ENCODE data around the gene TUBA1C.
A peak's percentile ranks its signal among the peaks of the same experiment; 100 is the strongest.
"Not testable (repeated sequence)": the region's sequence is repeated elsewhere in the genome, so short reads cannot be mapped to it uniquely, and the experiment has no call there.

The TUBA1C gene

DNA sequence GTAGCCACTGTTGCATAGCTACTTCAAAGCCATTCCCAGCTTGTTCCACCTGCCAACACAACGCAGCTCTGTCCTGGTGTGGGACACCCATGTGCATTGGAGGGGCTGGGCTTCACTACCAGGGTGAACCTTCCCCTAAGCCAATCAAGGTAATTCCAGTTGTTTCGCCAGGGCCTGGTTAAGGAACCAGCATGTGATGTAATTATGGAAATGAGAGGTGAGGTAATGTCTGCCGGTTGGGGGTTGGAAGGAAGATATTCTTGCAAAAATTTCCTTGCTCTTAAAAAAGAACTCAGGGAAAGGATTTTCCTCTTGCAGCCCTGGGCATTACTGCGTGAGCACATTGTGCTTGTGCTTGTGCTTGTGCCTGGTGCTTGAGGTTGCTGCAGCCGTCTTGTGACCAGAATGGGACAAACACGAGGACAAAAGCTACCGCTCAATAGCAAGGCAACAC, 14.9 kb downstream of the TUBA1C start:
- no peak for DNase-seq
- in situ Hi-C loops (cut with MboI; ENCODE audit: low pct_unique_long_range_greater_than_20kb, low sequenced_read_pairs): loop anchor here (10.0 kb wide), 1 partner anchor 55 kb away; the partner anchor contains the start of gene C1QL4

DNA sequence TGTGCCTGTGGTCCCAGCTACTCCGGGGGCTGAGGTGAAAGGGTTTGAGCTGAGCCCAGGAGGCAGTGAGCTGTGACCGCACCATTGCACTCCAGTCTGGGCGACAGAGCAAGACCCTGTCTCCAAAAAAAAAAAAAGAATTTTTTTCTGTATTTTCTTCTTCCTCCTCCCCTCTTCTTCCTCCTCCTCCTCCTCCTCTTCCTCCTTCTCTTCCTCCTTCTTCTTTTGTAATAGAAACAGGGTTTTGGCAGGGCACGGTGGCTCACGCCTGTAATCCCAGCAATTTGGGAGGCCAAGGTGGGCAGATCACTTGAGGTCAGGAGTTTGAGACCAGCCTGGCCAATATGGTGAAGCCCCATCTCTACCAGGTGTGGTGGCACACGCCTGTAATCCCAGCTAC, 15.7 kb downstream of the TUBA1C start:
- in situ Hi-C loops (cut with MboI; ENCODE audit: low pct_unique_long_range_greater_than_20kb, low sequenced_read_pairs): loop anchor here (10.0 kb wide), 1 partner anchor 54 kb away; the partner anchor contains the start of gene C1QL4
- not testable (repeated sequence) for DNase-seq

DNA sequence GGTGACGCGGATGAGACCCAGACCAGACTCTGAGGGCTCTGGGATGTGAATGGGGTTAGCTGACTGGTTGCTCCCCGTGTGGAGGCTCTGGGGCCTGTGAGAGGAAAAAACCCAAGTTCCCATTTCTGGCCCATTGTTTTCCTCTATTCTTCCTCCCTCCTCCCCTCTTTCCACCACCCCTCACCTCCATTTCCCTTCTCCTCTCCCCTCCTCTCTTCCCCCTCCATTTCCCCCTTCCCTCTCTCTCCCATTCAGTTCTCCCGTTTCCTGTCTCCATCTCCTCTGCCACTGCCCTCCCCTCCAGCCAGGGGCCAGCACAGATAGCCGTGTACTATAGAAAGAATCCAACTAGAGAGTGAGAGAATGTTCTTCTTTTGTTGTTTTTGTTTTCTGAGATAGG, 17.4 kb downstream of the TUBA1C start:
- no peak for DNase-seq
- in situ Hi-C loops (cut with MboI; ENCODE audit: low pct_unique_long_range_greater_than_20kb, low sequenced_read_pairs): loop anchor here (10.0 kb wide), 1 partner anchor 52 kb away; the partner anchor contains the start of gene C1QL4

DNA sequence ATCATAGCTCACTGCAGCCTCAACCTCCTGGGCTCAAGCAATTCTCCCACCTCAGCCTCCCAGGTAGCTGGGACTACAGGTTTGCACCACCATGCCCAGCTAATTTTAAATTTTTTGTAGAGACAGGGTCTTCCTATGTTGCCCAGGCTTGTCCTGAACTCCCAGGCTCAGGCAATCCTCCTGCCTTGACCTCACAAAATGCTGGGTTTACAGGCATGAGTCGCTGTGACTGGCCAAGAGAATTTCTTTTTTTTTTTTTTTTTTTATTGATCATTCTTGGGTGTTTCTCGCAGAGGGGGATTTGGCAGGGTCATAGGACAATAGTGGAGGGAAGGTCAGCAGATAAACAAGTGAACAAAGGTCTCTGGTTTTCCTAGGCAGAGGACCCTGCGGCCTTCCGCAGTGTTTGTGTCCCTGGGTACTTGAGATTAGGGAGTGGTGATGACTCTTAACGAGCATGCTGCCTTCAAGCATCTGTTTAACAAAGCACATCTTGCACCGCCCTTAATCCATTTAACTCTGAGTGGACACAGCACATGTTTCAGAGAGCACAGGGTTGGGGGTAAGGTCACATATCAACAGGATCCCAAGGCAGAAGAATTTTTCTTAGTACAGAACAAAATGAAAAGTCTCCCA, 18.0 kb downstream of the TUBA1C start:
- in situ Hi-C loops (cut with MboI; ENCODE audit: low pct_unique_long_range_greater_than_20kb, low sequenced_read_pairs): loop anchor here (10.0 kb wide), 1 partner anchor 52 kb away; the partner anchor contains the start of gene C1QL4

DNA sequence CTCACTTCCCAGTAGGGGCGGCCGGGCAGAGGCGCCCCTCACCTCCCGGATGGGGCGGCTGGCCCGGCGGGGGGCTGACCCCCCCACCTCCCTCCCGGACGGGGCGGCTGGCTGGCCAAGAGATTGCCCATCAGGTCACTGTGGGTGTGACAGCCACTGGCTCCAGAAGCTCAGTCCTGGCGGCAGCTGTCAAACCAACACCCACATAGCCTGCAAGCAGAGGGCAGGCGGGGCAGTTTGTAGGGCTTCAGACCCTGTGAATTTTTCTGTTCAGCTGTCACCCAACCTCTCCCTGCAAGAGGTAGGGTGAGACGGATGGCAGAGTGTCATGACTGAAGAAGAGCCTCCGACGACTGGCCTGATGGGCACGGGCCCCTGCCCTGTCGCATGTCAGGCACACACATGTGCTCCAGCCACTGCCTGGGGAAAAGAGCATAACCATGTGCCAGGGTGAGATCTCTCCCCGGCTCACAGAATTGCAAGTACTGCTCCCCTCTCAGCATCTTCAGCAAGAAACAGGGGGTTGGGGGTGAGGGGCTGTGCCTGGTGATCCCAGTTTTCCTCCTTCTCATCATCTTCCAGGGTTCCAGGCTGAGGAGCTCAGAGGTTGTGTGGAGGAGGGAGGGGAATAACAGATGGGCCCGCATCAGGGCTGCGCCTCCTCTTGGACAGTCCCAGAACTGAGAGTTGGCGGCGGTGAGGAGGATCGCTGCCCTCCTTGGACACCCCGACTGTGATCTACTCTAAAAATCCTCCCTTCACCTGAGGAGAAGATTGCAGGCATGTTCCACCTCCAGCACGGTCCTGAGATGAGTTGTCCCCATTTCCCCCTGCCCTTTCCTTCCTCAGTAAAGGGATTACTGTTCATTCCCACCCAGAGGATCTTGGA, 18.9 kb downstream of the TUBA1C start:
- in situ Hi-C loops (cut with MboI; ENCODE audit: low pct_unique_long_range_greater_than_20kb, low sequenced_read_pairs): loop anchor here (10.0 kb wide), 1 partner anchor 51 kb away; the partner anchor contains the start of gene C1QL4
- no peak for DNase-seq

More for the DNA sequence above, 18.0 kb downstream of the TUBA1C start:
- not testable (repeated sequence) for DNase-seq

DNA sequence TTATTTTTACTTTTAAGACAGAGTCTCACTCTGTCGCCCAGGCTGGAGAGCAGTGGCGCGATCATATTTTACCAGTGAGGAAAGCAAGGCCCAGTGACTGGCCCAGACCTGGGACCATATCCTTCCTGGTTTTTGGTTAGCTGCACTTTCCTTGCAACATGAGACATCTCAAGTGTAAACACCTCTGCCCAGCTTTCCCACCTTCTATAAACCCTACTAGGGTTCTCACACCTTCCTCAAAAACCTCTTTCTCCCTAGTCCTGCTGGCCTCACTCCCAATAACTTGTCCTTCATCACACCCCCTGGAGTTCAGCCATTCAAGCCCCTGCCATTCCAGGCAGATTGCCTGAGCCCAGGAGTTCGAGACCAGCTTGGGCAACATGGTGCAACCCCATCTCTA, 19.8 kb downstream of the TUBA1C start:
- in situ Hi-C loops (cut with MboI; ENCODE audit: low pct_unique_long_range_greater_than_20kb, low sequenced_read_pairs): loop anchor here (10.0 kb wide), 1 partner anchor 50 kb away; the partner anchor contains the start of gene C1QL4
- DNase-seq: no peak

DNA sequence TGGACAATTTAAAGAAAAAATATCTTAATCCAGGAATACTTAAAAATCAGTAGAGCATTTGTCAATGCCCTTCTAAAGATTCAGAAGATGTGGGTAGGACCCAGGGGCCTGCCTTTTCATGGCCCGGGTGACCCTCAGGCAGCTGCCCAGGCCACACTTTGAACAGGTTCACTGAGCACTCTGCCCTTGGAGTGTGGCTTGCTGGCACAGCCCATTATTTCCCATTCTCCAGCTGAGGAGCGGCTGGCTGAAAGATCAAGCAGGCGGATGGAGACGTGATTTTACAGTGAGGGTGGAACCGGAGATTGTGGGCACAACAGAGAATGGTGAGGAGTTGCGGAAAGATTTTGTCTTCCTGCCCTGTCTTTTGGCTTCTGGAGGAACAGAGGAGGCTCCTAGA, 23.0 kb downstream of the TUBA1C start:
- DNase-seq: no peak
- in situ Hi-C loops (cut with MboI; ENCODE audit: low pct_unique_long_range_greater_than_20kb, low sequenced_read_pairs): loop anchor here (10.0 kb wide), 1 partner anchor 47 kb away; the partner anchor contains the start of gene C1QL4

DNA sequence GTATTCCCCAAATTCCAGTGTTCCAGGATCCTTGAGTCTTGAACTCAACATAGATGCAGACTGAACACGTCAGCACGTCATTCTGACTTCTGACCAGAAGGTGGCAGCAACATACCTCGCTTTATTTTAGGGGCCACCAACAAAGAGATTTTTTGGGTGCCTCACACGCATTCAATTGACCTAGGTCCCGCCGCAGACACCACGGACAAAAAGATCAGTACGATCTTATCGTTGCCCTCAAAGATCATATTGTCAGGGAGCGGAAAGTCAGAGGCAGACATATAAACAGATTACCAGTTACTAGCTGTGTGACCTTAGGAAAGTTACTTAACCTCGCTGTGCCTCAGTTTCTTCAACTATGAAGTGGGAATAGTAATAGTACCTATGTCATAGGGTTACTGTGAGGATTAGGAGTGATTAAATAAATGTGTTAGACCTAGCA, 23.6 kb downstream of the TUBA1C start:
- DNase-seq: peak; percentile 78
- in situ Hi-C loops (cut with MboI; ENCODE audit: low pct_unique_long_range_greater_than_20kb, low sequenced_read_pairs): loop anchor here (10.0 kb wide), 1 partner anchor 46 kb away; the partner anchor contains the start of gene C1QL4

DNA sequence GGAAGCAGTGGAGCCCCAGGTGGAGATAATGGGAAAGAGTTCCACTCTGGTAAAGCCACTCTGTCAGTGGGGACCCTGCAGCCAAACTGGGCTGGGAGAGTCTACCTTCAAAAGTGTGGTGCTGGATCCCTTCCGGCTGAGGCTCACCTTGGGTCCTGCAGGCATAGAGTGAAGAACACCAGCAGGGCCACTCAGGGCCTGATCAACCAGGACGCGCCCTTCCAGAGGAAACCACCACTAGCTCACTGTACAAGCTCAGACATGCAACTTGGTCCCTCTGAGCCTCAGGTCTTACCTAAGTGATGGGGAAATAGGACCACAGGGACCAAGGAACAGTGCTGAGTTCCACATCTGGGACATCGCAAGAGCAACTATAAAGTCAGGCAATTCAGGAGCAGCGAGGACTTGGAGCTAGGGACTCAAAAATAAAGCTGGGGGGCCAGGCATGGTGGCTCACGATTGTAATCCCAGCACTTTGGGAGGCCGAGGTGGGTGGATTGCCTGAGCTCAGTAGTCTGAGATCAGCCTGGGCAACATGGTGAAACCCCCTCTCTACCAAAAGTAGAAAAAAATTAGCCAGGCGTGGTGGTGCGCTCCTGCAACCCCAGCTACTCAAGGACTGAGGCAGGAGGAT, 24.2 kb downstream of the TUBA1C start:
- DNase-seq: no peak
- in situ Hi-C loops (cut with MboI; ENCODE audit: low pct_unique_long_range_greater_than_20kb, low sequenced_read_pairs): loop anchor here (10.0 kb wide), 1 partner anchor 46 kb away; the partner anchor contains the start of gene C1QL4

DNA sequence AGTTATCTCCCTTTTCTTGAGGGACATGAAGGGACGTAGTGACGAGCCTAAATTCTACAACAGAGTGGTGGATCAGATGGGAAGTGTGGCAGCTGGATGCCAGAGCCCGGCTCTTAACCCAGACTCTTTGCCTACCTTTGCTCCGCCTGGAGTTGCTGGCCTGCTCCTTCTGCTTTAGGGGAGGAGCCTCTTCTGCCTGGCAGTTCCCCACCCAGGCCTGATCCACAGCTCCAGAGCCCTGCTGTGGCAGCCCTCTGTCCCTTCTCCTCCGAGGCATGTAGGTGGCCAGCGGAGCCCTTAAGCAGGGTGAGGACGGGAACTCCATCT, 27.8 kb downstream of the TUBA1C start:
- DNase-seq: no peak
- in situ Hi-C loops (cut with MboI; ENCODE audit: low pct_unique_long_range_greater_than_20kb, low sequenced_read_pairs): no loop called here

DNA sequence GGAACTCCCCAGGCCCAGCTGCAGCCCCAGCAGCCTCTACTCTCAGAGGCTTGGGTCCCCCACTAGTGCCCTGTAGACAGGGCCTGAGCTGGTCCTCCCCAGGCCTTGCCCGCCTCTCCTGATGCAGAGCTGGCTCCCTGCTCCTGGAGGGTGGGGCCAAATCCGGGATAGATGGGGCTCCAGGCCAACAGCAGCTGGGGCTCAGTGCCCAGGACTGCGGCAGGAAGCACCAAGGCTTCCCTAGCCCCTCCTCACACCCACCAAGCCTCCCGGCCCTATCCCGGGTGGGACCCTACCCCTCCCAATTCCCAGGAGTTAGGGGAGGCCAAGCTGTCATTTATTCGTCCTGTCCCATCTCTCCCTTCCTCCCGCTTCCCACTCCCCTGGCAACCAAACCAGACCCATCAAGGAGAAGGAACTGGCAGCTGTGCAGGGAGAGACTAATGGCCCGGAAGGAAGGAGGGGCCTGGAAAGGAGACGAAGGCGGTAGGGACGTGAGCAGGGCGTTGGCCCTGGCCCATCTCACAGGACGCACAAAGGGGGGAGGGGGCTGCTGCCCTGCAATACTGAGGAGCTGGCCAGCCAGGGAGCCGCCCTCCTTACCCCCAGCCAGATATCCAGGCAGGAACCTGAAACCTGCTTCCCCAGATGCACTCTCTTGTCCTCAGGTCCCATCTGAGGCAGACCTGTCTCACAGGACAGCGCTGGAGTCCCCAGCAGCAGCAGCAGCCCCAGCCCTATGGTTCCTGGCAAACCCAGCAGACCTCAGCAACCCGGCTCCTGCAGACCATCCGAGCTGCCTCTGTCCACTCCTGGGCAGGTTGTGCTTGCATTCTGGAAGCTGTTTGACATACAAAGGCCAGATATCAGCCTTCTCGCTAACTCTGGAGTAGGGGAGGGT, 28.4 kb downstream of the TUBA1C start:
- DNase-seq: no peak
- in situ Hi-C loops (cut with MboI; ENCODE audit: low pct_unique_long_range_greater_than_20kb, low sequenced_read_pairs): no loop called here

DNA sequence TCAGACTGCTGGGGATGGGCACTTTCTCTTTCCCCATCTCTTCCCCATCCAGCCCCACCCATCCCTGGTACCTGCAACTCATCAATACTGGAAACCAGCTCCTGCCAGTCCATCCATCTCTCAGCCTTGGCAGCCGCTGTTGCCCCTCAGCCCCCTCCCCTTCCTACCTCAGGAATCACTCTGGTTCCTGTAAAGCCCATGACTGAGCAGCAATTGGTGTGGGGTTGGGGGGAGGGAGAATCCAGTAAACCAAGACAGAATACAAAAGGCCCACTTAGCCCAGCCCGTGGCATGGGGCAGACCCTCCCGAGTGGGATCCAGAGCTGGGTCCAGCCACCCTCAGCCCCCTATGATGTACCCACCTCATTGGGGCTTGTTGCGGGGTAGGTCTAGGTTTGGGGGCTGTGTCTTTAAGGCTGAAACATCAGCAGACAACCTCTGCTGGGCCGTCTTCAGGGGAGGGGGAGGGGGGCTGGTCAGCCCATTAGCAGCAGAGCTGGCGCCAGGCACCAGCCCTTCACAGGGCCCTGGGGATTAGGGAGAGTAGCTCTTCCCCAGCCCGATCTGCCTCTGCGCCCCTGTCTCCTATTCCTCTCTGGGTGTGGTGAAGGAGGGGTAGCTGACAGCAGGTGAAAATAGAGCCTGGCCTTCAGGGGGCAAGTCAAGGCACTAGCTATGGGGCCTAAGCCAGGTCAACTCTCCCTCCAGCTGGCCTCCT, 29.4 kb downstream of the TUBA1C start:
- DNase-seq: no peak
- in situ Hi-C loops (cut with MboI; ENCODE audit: low pct_unique_long_range_greater_than_20kb, low sequenced_read_pairs): no loop called here

DNA sequence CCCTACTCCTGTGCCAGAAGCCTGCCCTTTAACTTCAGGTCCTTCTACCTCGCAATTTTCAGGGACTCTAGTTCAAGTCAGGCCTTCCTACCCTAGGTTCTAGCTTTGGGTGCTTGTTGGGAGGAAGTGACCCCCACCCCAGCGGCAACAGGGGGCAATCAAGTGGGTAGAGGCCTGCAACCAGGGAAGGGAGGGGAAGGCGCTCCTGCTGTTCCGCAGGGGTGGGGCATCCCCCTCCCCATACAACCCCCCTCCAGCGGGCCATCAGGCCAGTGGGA, 29.9 kb downstream of the TUBA1C start:
- no peak for DNase-seq
- in situ Hi-C loops (cut with MboI; ENCODE audit: low pct_unique_long_range_greater_than_20kb, low sequenced_read_pairs): no loop called here

DNA sequence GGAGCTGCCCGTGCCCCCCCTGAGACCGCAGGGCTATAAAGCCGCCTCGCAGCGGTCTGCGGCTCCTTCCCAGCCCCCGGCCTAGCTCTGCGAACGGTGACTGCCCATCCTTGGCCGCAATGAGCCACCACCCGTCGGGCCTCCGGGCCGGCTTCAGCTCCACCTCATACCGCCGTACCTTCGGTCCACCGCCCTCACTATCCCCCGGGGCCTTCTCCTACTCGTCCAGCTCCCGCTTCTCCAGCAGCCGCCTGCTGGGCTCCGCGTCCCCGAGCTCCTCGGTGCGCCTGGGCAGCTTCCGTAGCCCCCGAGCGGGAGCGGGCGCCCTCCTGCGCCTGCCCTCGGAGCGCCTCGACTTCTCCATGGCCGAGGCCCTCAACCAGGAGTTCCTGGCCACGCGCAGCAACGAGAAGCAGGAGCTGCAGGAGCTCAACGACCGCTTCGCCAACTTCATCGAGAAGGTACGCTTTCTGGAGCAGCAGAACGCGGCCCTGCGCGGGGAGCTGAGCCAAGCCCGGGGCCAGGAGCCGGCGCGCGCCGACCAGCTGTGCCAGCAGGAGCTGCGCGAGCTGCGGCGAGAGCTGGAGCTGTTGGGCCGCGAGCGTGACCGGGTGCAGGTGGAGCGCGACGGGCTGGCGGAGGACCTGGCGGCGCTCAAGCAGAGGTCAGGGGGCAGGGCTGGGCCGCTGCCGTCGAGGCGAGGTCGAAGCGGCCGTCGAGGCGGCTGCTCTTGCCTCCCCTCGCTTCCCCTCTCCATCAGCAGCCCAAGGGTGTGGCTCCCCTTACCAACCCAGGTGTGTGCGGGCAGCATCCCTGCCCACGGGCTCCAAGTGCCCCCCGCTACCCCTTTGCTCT, 30.4 kb downstream of the TUBA1C start, which contains the start of gene PRPH:
PRPH (plus strand) TSS at position 66 of the 855 bp plus-strand sequence; CDS start at position 120, 54 bp downstream.
- DNase-seq: no peak
- in situ Hi-C loops (cut with MboI; ENCODE audit: low pct_unique_long_range_greater_than_20kb, low sequenced_read_pairs): no loop called here

DNA sequence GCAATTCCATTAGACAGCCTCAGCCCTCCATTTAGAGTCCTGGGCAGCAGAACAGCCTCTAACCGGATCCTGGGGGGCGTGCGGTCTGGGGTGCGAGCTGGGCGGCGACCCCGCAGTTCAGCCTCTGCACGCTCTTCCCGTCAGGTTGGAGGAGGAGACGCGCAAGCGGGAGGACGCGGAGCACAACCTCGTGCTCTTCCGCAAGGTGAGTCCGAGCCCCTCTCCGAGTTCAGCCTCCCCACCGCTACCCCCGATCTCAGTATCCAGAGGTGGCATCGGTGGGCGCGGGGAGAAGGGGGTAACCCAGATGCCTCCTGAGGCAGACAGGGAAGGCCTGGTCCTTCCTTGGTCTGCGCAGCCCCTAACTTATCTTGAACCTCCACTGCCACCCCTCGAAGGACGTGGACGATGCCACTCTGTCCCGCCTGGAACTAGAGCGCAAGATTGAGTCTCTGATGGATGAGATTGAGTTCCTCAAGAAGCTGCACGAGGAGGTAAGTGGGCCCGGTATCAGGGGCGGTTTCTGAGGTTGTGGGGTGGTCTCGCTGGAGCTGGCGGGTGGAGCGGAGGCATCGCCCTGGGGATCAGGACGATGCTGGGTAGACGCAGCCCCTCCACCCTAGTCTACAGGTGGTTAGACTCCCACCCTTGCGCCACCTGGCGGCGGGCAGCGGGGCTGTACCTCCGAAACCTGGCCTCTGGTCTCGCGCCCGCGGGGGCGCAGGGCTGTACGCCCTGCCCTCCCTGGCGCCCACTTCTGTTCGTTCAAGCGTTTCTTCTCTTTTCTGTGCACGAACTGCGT, 31.4 kb downstream of the TUBA1C start:
- DNase-seq: no peak

More for the DNA sequence above, 31.4 kb downstream of the TUBA1C start:
- in situ Hi-C loops (cut with MboI; ENCODE audit: low pct_unique_long_range_greater_than_20kb, low sequenced_read_pairs): no loop called here

Data from KBM-7 (cell line).